ENCODE measurements around the gene BSND. TPM values are rescaled to one million over a fixed set of nuclear protein-coding genes. Genes with fewer than 3 reads are reported as not detected.

BSND gene
- total RNA-seq, 1 experiment from 2014 or later = 0.17 TPM

GRCh38 chr1:55006931-55007330 is 8.2 kb downstream of the BSND start:
- Histone ChIP-seq H4K91ac (ENCODE audit: insufficient read length, low read depth, low read length) (no peak overlapping the region), H2BK120ac (ENCODE audit: low read depth, low read length, poor library complexity, severe bottlenecking) (no peak overlapping the region), H3K23ac (ENCODE audit: insufficient read length, low read depth, low read length) (no peak overlapping the region), H3K9ac (ENCODE audit: extremely low read depth, insufficient read length, low read length) (no peak overlapping the region), H3K56ac (ENCODE audit: insufficient read length, low read depth, low read length) (no peak overlapping the region), H3K79me1 (ENCODE audit: insufficient read depth, low read depth, low read length, poor library complexity, severe bottlenecking) (no peaks in the 10 kb centered on the region), H4K5ac (ENCODE audit: insufficient read length, low read depth, low read length) (no peak overlapping the region), H3K27ac (ENCODE audit: insufficient read length, low read depth, low read length) (no peak overlapping the region), H3K14ac (ENCODE audit: insufficient read depth, low read length) (no peak overlapping the region), H2AFZ (ENCODE audit: low read length) (no peak overlapping the region), H4K8ac (replicated peaks; ENCODE audit: insufficient read length, low read depth, low read length) (no peak overlapping the region), H3K23me2 (ENCODE audit: insufficient read length, low read depth, low read length, poor library complexity, severe bottlenecking) (no peaks in the 10 kb centered on the region), H4K20me1 (ENCODE audit: control insufficient read depth, insufficient read depth, insufficient read length) (no peaks in the 10 kb centered on the region), H2BK5ac (ENCODE audit: insufficient read length, low read length) (no peak overlapping the region), H3T11ph (ENCODE audit: low read length) (no peak overlapping the region), H3K4me1 (ENCODE audit: insufficient read depth, low read length) (peaks cover 3% of the 10 kb centered on the region; the same call in 1 of the 2 replicates), H3K27me3 (ENCODE audit: insufficient read depth, low read length) (peaks cover 4% of the 10 kb centered on the region; the same call in 1 of the 2 replicates), H3K4ac (ENCODE audit: low read depth, low read length) (no peak overlapping the region), H2AK5ac (ENCODE audit: insufficient read length, low read length) (no peak overlapping the region), H2BK15ac (ENCODE audit: low read depth, low read length) (no peak overlapping the region), H3K18ac (ENCODE audit: insufficient read length, low read depth, low read length) (no peak overlapping the region), H2BK12ac (ENCODE audit: insufficient read length, low read depth, low read length) (no peak overlapping the region), H3K4me2 (ENCODE audit: insufficient read depth, insufficient read length, low read length) (no peak overlapping the region), H2BK20ac (ENCODE audit: low read depth, low read length, poor library complexity, severe bottlenecking) (no peak overlapping the region), H3K79me2 (ENCODE audit: insufficient read depth, low read length) (no peaks in the 10 kb centered on the region), H3K9me3 (ENCODE audit: control insufficient read depth, low read depth, low read length) (no peaks in the 10 kb centered on the region)
- WGBS (ENCODE audit: extremely low coverage, insufficient read length, low lambda C conversion rate) = no CpG with 5 or more reads among the region's 12 CpGs
- Mint-ChIP-seq H3K9me3 (peaks cover 10 to 15% of the 10 kb centered on the region in 2 experiments), H3K4me3 (no peak overlapping the region), H3K27ac (no peak overlapping the region), H3K27me3 (ENCODE audit: low read depth) (peaks cover 22% of the 10 kb centered on the region), H3K36me3 (ENCODE audit: insufficient read depth in 1 of 3, low read depth in 3 of 3) (peaks cover 0 to 15% (median 0%) of the 10 kb centered on the region in 3 experiments), H3K4me1 (peaks cover 15 to 18% of the 10 kb centered on the region in 2 experiments)
- DNase-seq = no peak
- TF ChIP-seq CTCF (conservative IDR thresholded peaks at IDR 0.05) = no peak
